ENCODE measurements around the gene NFIA. TPM values are rescaled to one million over a fixed set of nuclear protein-coding genes. Genes with fewer than 3 reads are reported as not detected.

Gene NFIA
- polyA plus RNA-seq, 3 donors: 1.4 to 5.3 (median 2.4) TPM

DNA sequence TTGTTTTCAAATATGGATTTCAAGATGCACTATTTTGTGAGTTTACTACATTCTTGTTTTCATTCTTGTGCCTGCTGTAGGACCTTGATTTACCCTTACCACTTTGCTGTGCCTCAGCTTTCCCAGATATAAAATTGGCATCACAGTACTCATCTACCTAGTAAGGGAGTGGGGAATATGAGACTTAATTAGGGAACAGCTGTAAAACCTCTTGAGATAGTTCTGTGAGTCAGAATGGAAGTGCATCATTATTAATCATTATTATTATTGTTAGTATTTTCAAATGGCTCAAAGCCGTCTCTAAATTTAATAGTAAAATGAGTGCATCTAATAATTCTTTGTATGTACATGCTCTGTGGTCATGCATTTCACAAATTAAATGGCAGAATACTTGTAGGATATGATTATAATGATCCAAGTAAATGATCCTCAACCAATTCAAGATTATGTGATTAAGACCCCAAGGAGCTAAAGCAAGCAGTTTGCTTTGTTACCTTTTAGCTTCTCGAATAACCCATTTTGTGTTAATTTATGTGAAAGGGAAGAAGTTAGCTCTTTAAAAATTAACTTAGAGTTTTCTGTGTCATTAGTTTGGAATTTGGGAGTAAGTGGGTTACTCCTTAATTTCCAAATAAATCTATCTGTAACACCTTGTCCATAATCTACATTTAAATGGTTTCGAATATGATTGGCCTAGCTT, 155.4 kb downstream of the NFIA start:
- Histone ChIP-seq H3K9me3 (replicated peaks in 1 of 2; ENCODE audit: control insufficient read depth in 1 of 2, insufficient read depth in 1 of 2, low read length in 2 of 2) (no peaks in the 10 kb centered on the region), H3K4me1 (ENCODE audit: control insufficient read depth in 1 of 2, insufficient read depth in 2 of 2, low read length in 2 of 2) (peaks cover 0 to 4% of the 10 kb centered on the region in 2 donors), H3K4me2 (replicated peaks; ENCODE audit: extremely low read depth, low read length, poor library complexity, severe bottlenecking) (no peak overlapping the region), H3K4me3 (replicated peaks in 1 of 3; ENCODE audit: low read depth in 2 of 3, low read length in 3 of 3) (no peak overlapping the region), H2AFZ (ENCODE audit: insufficient read depth, low read depth, low read length, poor library complexity, severe bottlenecking) (no peak overlapping the region), H3K79me2 (ENCODE audit: insufficient read depth, low read length) (no peaks in the 10 kb centered on the region), H3K27me3 (ENCODE audit: control insufficient read depth in 2 of 2, insufficient read depth in 2 of 2, low read length in 2 of 2) (no peaks in the 10 kb centered on the region), H4K20me1 (ENCODE audit: insufficient read depth, low read length) (no peaks in the 10 kb centered on the region), H3K36me3 (replicated peaks in 1 of 2; ENCODE audit: control insufficient read depth in 1 of 2, insufficient read depth in 2 of 2, low read length in 2 of 2) (no peaks in the 10 kb centered on the region), H3K9ac (ENCODE audit: insufficient read depth, low read length, poor library complexity, severe bottlenecking) (no peak overlapping the region), H3K27ac (ENCODE audit: low read depth in 1 of 2, low read length in 2 of 2) (no peak overlapping the region)
- no peak for DNase-seq
- Mint-ChIP-seq H3K9me3 (peaks cover 0 to 2% (median 0%) of the 10 kb centered on the region in 7 donors), H3K27me3 (ENCODE audit: low read depth in 3 of 3) (no peaks in the 10 kb centered on the region), H3K27ac (no peak overlapping the region), H3K36me3 (no peaks in the 10 kb centered on the region), H3K4me3 (no peak overlapping the region), H3K4me1 (peaks cover 16% of the 10 kb centered on the region)
- intact Hi-C loops (cut with micrococcal nuclease): no loop called here
- no CpG with 5 or more reads among the region's 3 CpGs for WGBS (ENCODE audit: insufficient coverage)
- TF ChIP-seq, protein P1, sequence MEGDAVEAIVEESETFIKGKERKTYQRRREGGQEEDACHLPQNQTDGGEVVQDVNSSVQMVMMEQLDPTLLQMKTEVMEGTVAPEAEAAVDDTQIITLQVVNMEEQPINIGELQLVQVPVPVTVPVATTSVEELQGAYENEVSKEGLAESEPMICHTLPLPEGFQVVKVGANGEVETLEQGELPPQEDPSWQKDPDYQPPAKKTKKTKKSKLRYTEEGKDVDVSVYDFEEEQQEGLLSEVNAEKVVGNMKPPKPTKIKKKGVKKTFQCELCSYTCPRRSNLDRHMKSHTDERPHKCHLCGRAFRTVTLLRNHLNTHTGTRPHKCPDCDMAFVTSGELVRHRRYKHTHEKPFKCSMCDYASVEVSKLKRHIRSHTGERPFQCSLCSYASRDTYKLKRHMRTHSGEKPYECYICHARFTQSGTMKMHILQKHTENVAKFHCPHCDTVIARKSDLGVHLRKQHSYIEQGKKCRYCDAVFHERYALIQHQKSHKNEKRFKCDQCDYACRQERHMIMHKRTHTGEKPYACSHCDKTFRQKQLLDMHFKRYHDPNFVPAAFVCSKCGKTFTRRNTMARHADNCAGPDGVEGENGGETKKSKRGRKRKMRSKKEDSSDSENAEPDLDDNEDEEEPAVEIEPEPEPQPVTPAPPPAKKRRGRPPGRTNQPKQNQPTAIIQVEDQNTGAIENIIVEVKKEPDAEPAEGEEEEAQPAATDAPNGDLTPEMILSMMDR (IDR thresholded peaks at IDR 0.05): no peak

DNA sequence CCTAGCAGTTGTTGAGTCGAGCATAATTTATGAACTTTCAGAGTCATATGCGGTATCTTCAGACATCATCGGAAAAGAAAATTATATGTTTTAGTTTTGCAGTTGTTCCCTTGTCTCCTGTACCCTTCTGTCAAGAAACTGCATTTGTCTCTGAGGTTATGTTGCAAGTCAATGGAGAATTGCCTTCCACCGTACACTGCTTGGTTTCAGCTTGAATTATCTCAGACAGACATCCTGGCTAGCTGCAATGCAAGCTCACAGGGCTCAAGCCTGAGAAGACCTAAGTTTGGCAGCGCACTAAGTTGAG, 156.0 kb downstream of the NFIA start:
- H3K9me3 ChIP-seq (replicated peaks in 1 of 2; ENCODE audit: control insufficient read depth in 1 of 2, insufficient read depth in 1 of 2, low read length in 2 of 2): no peaks in the 10 kb centered on the region
- H3K27ac ChIP-seq (ENCODE audit: low read depth in 1 of 2, low read length in 2 of 2): no peak overlapping the region
- no peaks in the 10 kb centered on the region for H3K79me2 ChIP-seq (ENCODE audit: insufficient read depth, low read length)
- H3K4me3 ChIP-seq (replicated peaks in 1 of 3; ENCODE audit: low read depth in 2 of 3, low read length in 3 of 3): no peak overlapping the region
- H3K4me1 ChIP-seq (ENCODE audit: control insufficient read depth in 1 of 2, insufficient read depth in 2 of 2, low read length in 2 of 2): peaks cover 0 to 4% of the 10 kb centered on the region in 2 donors
- Mint-ChIP-seq H3K4me1 (peaks cover 15% of the 10 kb centered on the region), H3K9me3 (peaks cover 0 to 2% (median 0%) of the 10 kb centered on the region in 7 donors), H3K36me3 (no peaks in the 10 kb centered on the region), H3K27ac (no peak overlapping the region), H3K4me3 (no peak overlapping the region), H3K27me3 (ENCODE audit: low read depth in 3 of 3) (no peaks in the 10 kb centered on the region)
- no peak overlapping the region for H3K4me2 ChIP-seq (replicated peaks; ENCODE audit: extremely low read depth, low read length, poor library complexity, severe bottlenecking)
- TF ChIP-seq, protein P1 (IDR thresholded peaks at IDR 0.05): no peak
- H3K9ac ChIP-seq (ENCODE audit: insufficient read depth, low read length, poor library complexity, severe bottlenecking): no peak overlapping the region
- 100% methylated on average over 2 of the region's 5 CpGs for WGBS (ENCODE audit: insufficient coverage)
- no peak overlapping the region for H2AFZ ChIP-seq (ENCODE audit: insufficient read depth, low read depth, low read length, poor library complexity, severe bottlenecking)
- no peak for DNase-seq
- H4K20me1 ChIP-seq (ENCODE audit: insufficient read depth, low read length): no peaks in the 10 kb centered on the region
- no peaks in the 10 kb centered on the region for H3K36me3 ChIP-seq (replicated peaks in 1 of 2; ENCODE audit: control insufficient read depth in 1 of 2, insufficient read depth in 2 of 2, low read length in 2 of 2)
- no peaks in the 10 kb centered on the region for H3K27me3 ChIP-seq (ENCODE audit: control insufficient read depth in 2 of 2, insufficient read depth in 2 of 2, low read length in 2 of 2)
- intact Hi-C loops (cut with micrococcal nuclease): no loop called here
